K562 (cell line): Measurements from ENCODE around the gene FGF22. TPM values are rescaled to one million over a fixed set of nuclear protein-coding genes. Genes with fewer than 3 reads are reported as not detected.

ENCODE experiments used
- ATF3 ChIP-seq, 2 experiments: fragments of 450-650 bp in 1 of 2; sonication (generic) in 1 of 2; formaldehyde crosslinking in 1 of 2; IDR thresholded peaks in 1 of 2; conservative IDR thresholded peaks in 1 of 2; 2 replicates each; pipeline versions ENCODE4 v1.6.1 to v1.8.1; 2016 to 2023; ENCODE audit warnings: mild to moderate bottlenecking in 2 of 2, moderate library complexity in 2 of 2, inconsistent platforms in 1 of 2, missing genetic modification reagents in 1 of 2
- ATF7 ChIP-seq: fragments of 450-650 bp; IDR thresholded peaks from 2 replicates; pipeline ENCODE4 v1.7.1; 2014; ENCODE audit warnings: mild to moderate bottlenecking, moderate library complexity
- E2F8 ChIP-seq: fragments of 450-650 bp; IDR thresholded peaks from 2 replicates; pipeline ENCODE4 v1.7.1; 2018; ENCODE audit warnings: mild to moderate bottlenecking, low read depth; ENCODE audit not compliant: partially characterized antibody
- E4F1 ChIP-seq: fragments of 250-450 bp; sonication (Bioruptor Pico); IDR thresholded peaks from 2 replicates; pipeline ENCODE4 v1.5.0; 2021; ENCODE audit warnings: mild to moderate bottlenecking, borderline replicate concordance
- HMGN3 ChIP-seq: IDR thresholded peaks from 2 replicates; pipeline ENCODE4 v1.6.1; 2011; ENCODE audit warnings: borderline replicate concordance, low read depth, mild to moderate bottlenecking, mixed read lengths, low read length; ENCODE audit not compliant: insufficient read length; ENCODE audit errors: extremely low read depth
- PCBP1 ChIP-seq: fragments of 200-400 bp; formaldehyde crosslinking; IDR thresholded peaks from 2 replicates; pipeline ENCODE4 v1.6.1; 2018; ENCODE audit warnings: mild to moderate bottlenecking, low read depth, low read length; ENCODE audit not compliant: poor library complexity, severe bottlenecking
- RBM15 ChIP-seq: fragments of 200-400 bp; formaldehyde crosslinking; IDR thresholded peaks from 2 replicates; pipeline ENCODE4 v1.6.1; 2018; ENCODE audit warnings: mild to moderate bottlenecking, low read length, moderate library complexity; ENCODE audit not compliant: insufficient read depth
- SREBF1 ChIP-seq: fragments of 150-350 bp; IDR thresholded peaks from 2 replicates; pipeline ENCODE4 v1.6.1; 2014; ENCODE audit warnings: antibody characterized with exemption, low read depth, low read length, borderline replicate concordance
- THAP12 ChIP-seq: fragments of 250-450 bp; sonication (Bioruptor Pico); IDR thresholded peaks from 2 replicates; pipeline ENCODE4 v1.9.0; 2021; ENCODE audit warnings: mild to moderate bottlenecking, inconsistent platforms
- ZNF398 ChIP-seq: fragments of 250-450 bp; sonication (Bioruptor Pico); IDR thresholded peaks from 2 replicates; pipeline ENCODE4 v1.8.0; 2021; ENCODE audit warnings: moderate library complexity, mild to moderate bottlenecking, inconsistent platforms
- ZNF561 ChIP-seq: fragments of 450-650 bp; formaldehyde crosslinking; conservative IDR thresholded peaks from 2 replicates; pipeline ENCODE4 v1.4.0; 2020; ENCODE audit warnings: mild to moderate bottlenecking, moderate library complexity
- polyA plus RNA-seq, 8 experiments: library from polyadenylated mRNA; depleted of rRNA in 4 of 8; stranded (reverse) in 5 of 8; unstranded in 3 of 8; fragments of >200 nt; fragmentation: Nextera tagmentation in 2 of 8; fragmentation: Illumina TruSeq in 1 of 8; extraction: Ambion mirVana in 2 of 8; extraction: Trizol in 1 of 8; gene quantifications; 2 replicates each; pipeline versions ENCODE4 v1.2.1 to v1.2.3, GENCODE V29; 2011 to 2014; ENCODE audit warnings: inconsistent platforms in 1 of 8, missing spikeins in 1 of 8
- total RNA-seq, 7 experiments: library from RNA; depleted of rRNA in 6 of 7; stranded (reverse); fragments of >200 nt in 6 of 7; fragmentation: Illumina TruSeq in 2 of 7; extraction: Trizol in 2 of 7; gene quantifications; 2 replicates each; pipeline versions ENCODE4 v1.2.1 to v1.2.3, GENCODE V29; 2011 to 2021; ENCODE audit warnings: low replicate concordance in 1 of 7

Gene FGF22
- total and polyA plus RNA-seq, 9 of the 15 experiments (the other 6 are each of a cell fraction or from before 2014, with no cell fraction given) = 0.14 to 2.2 (median 0.86) TPM; not detected in 4

GRCh38 chr19:680287-681028, 40.8 kb downstream of the FGF22 start (continued):
- TF ChIP-seq RBM15 (no peak), THAP12 (CRISPR knock-in tag) (peak; percentile 94), E2F8 (peak; percentile 58), E4F1 (CRISPR knock-in tag) (0 out of 2 replicates have a peak, but pooled peaks have one; percentile 31), HMGN3 (peak; percentile 74), ZNF561 (CRISPR knock-in tag) (no peak), ZNF398 (CRISPR knock-in tag) (no peak), SREBF1 (no peak), ATF7 (peak; percentile 69; the same call in 1 of the 2 replicates), ATF3 (IDR thresholded peaks at IDR 0.05) (peak; percentile 67), ATF3 (CRISPR knock-in tag; conservative IDR thresholded peaks at IDR 0.05) (no peak), PCBP1 (no peak)
